ENCODE measurements around the gene NR2C2.

NR2C2 gene

GRCh38 chr3:14922863-14923262, 24.5 kb upstream of the NR2C2 start:
- no peak for DNase-seq (ENCODE audit: insufficient read length, low spot score)
- TF ChIP-seq, protein P1, sequence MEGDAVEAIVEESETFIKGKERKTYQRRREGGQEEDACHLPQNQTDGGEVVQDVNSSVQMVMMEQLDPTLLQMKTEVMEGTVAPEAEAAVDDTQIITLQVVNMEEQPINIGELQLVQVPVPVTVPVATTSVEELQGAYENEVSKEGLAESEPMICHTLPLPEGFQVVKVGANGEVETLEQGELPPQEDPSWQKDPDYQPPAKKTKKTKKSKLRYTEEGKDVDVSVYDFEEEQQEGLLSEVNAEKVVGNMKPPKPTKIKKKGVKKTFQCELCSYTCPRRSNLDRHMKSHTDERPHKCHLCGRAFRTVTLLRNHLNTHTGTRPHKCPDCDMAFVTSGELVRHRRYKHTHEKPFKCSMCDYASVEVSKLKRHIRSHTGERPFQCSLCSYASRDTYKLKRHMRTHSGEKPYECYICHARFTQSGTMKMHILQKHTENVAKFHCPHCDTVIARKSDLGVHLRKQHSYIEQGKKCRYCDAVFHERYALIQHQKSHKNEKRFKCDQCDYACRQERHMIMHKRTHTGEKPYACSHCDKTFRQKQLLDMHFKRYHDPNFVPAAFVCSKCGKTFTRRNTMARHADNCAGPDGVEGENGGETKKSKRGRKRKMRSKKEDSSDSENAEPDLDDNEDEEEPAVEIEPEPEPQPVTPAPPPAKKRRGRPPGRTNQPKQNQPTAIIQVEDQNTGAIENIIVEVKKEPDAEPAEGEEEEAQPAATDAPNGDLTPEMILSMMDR (IDR thresholded peaks at IDR 0.05; ENCODE audit: insufficient read depth, missing control alignments) = no peak
- FAIRE-seq = no peak

GRCh38 chr3:14923476-14923875, 23.9 kb upstream of the NR2C2 start:
- DNase-seq (ENCODE audit: insufficient read length, low spot score) = no peak
- FAIRE-seq = no peak
- TF ChIP-seq, protein P1 (IDR thresholded peaks at IDR 0.05; ENCODE audit: insufficient read depth, missing control alignments) = no peak

GRCh38 chr3:14925729-14926591, 21.4 kb upstream of the NR2C2 start:
- no peak for FAIRE-seq
- peak; percentile 57 for DNase-seq (ENCODE audit: insufficient read length, low spot score)
- TF ChIP-seq, protein P1 (IDR thresholded peaks at IDR 0.05; ENCODE audit: insufficient read depth, missing control alignments) = peak; percentile 83

DNA sequence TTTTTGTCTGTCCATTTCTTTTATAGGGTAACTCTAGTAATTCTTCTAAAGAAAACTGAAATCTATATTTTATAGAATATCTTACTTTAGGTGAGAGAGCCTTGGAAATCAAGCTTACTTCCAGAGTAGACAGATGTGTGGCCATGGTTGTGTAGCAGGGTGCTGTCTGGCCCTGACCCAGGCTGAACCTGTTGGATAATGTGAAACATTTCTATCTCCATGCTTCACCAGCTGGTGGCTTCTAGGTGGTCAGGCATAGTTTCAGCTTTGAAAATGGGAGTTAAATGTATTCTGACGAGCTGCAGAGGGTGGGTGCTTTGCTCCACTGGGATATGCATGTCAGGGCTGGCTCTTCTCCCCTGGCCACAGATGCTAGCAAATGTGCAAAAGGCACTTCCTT, 20.8 kb upstream of the NR2C2 start:
- FAIRE-seq (no peak), DNase-seq (ENCODE audit: insufficient read length, low spot score) (no peak)
- TF ChIP-seq, protein P1 (IDR thresholded peaks at IDR 0.05; ENCODE audit: insufficient read depth, missing control alignments) = no peak

- TF ChIP-seq, protein P1 (IDR thresholded peaks at IDR 0.05; ENCODE audit: insufficient read depth, missing control alignments) = no peak
- DNase-seq (ENCODE audit: insufficient read length, low spot score) (no peak), FAIRE-seq (no peak)
These were observed 20.1 kb upstream of the NR2C2 start for GRCh38 chr3:14927308-14927707.

- no peak for DNase-seq (ENCODE audit: insufficient read length, low spot score)
- TF ChIP-seq, protein P1 (IDR thresholded peaks at IDR 0.05; ENCODE audit: insufficient read depth, missing control alignments) = no peak
- no peak for FAIRE-seq
These were observed 17.9 kb upstream of the NR2C2 start for GRCh38 chr3:14929310-14930074.

Measured in D721Med (cell line).